Effector memory CD4-positive, alpha-beta T cell (primary cell): Measurements from ENCODE around the gene FCN2.

ENCODE experiments used
- DNase-seq, 3 donors: peaks; one replicate each; pipeline ENCODE4 v3.0.0-alpha.2; 2020
- H3K27ac ChIP-seq: 2 replicates; pipeline ENCODE4 v1.7.0; 2013; ENCODE audit warnings: mild to moderate bottlenecking, low read length, moderate library complexity; ENCODE audit not compliant: insufficient read depth, poor library complexity, severe bottlenecking
- H3K27me3 ChIP-seq: replicated peaks from 2 replicates; pipeline ENCODE4 v1.7.0; 2013; ENCODE audit warnings: mild to moderate bottlenecking, low read length; ENCODE audit not compliant: insufficient read depth, control insufficient read depth, poor library complexity, severe bottlenecking
- H3K36me3 ChIP-seq: 2 replicates; pipeline ENCODE4 v1.7.0; 2013; ENCODE audit warnings: mild to moderate bottlenecking, low read length, moderate library complexity; ENCODE audit not compliant: control insufficient read depth, insufficient read depth
- H3K4me1 ChIP-seq: 2 replicates; pipeline ENCODE4 v1.7.0; 2013; ENCODE audit warnings: low read length, mild to moderate bottlenecking; ENCODE audit not compliant: control insufficient read depth, insufficient read depth, poor library complexity, severe bottlenecking
- H3K4me3 ChIP-seq: 2 replicates; pipeline ENCODE4 v1.7.0; 2013; ENCODE audit warnings: low read length, low read depth, mild to moderate bottlenecking; ENCODE audit not compliant: insufficient read depth, poor library complexity, severe bottlenecking
- H3K9me3 ChIP-seq: 2 replicates; pipeline ENCODE4 v1.7.0; 2013; ENCODE audit warnings: mild to moderate bottlenecking, low read length, moderate library complexity; ENCODE audit not compliant: control insufficient read depth

Gene FCN2

DNA sequence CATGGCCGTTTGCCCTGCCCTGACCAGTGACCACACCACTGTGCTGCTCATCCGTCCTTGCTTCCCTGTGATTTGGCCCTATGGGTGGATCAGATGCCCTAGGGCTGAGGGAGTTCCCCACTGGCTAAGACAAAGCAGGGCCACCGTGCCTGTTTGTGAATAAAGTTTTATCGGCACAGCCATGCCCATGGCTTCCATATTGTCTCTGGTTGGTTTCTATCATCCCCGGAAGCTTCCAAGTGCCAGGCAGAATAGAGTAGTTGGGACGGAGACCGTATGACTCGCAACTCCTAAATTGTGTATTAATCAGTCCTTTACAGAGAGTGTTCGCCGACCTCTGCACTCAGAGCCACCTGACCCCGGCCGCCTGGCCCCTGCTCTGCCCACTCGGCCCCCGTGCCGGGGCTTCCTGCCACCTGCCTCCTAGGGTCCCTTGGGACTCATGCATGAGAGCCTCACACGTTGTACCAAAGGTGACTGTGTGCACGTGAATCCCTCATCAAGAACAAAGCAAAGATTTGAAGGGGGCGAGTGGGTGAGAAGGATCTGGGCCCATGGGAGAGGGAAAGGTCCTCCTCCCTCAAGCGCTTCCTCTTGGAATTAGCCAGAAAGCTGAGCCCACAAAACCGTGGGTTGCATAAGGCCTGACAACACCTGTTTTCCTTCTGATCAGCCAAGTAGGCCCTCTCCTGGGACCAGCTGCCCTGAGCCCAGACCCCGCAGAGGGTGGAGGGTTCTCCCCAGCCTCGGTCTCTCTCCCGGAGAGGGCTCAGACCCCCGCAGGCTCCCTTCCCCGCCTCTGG is 11.7 kb upstream of the FCN2 start:
- H3K27ac ChIP-seq: no peak overlapping the region
- no peak overlapping the region for H3K4me3 ChIP-seq
- DNase-seq: no peak
- H3K36me3 ChIP-seq: no peaks in the 10 kb centered on the region
- no peaks in the 10 kb centered on the region for H3K27me3 ChIP-seq
- no peaks in the 10 kb centered on the region for H3K4me1 ChIP-seq
- no peaks in the 10 kb centered on the region for H3K9me3 ChIP-seq

DNA sequence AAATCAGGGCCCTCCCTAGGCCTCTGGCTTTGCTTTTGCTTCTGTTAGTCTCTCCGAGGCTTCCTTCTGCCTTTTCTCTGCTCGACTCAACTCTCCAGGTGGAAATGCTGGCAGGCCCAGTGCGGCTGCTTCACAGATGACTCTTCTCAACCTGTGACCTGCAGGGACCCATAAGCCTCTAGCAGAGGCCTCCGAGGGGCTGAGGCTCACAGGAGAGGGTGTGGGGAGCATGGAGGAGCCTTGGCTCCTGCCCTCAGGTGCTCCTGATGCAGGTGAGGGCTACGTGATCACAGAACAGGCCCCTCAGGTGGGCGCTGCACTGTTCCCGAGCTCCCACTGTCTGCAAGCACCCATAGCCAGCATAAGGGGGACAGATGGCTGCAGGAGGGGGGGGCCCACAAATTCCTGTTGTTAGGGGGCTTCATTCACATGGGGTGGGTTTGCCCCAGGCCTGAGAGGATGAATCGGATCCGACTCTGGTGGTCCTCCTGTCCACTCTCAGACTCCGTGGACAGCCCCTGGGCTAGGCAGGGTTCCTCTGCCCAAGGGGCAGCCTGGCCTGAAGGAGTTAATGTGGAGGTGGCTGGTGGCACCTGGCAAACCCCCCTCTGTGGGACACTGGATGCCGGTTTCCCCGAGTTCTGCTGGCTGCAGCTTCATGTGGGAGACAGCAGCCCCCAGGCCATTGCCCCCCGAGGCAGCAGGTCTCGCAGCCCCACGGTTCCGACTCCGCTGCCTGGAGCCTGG is 10.9 kb upstream of the FCN2 start:
- no peak for DNase-seq
- no peaks in the 10 kb centered on the region for H3K4me1 ChIP-seq
- no peaks in the 10 kb centered on the region for H3K36me3 ChIP-seq
- H3K9me3 ChIP-seq: no peaks in the 10 kb centered on the region
- H3K4me3 ChIP-seq: no peak overlapping the region
- H3K27me3 ChIP-seq: no peaks in the 10 kb centered on the region
- H3K27ac ChIP-seq: no peak overlapping the region

- Histone ChIP-seq H3K9me3 (no peaks in the 10 kb centered on the region), H3K4me3 (no peak overlapping the region), H3K36me3 (no peaks in the 10 kb centered on the region), H3K4me1 (no peaks in the 10 kb centered on the region), H3K27ac (no peak overlapping the region), H3K27me3 (no peaks in the 10 kb centered on the region)
- no peak for DNase-seq
Observed at GRCh38 chr9:134870301-134870694, 10.3 kb upstream of the FCN2 start.

DNA sequence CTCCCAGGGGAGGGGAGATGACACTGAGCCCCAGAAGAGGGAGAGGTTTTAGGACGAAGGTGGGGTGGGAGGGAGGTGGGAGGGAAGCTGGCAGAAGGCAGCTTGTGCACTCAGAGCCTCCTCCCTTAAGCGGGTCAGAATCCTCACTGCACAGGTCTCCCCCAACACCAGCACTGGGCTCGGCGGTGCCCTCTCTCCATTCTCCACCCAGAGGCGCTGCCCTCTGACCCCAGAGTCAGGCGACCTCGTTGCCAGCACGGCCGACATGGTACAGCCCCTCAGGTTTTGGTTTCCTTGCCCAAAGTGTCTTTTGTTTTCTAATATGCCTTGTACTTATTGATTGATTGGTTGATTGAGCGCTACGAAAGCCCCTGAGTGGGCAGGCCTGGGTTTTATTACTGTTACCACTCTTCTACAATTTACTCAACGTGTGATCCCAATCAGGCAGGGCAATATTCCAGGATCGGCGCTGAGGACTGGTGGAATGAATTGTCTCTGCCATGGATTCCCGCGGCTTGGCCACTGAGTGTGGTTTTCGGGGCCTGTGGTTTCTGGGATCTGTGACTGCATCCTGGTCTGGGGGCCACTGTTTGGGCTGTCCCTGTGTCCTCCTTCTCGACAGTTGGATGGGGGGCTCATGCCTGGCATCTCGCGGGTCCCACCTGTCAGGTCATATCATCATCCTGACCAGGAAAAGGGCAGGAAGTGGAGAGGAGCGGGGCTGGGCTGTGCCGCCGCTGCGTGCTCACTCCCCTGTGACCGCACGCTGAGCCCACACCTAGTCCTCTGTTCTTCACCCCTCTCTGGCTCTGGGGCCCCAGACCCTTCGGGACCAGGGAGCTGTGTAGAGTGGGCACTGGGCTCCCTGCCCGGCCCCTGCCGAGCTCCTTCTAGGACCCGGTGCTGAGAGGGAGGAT is 9.6 kb upstream of the FCN2 start:
- Histone ChIP-seq H3K4me1 (no peaks in the 10 kb centered on the region), H3K36me3 (no peaks in the 10 kb centered on the region), H3K4me3 (no peak overlapping the region), H3K9me3 (no peaks in the 10 kb centered on the region), H3K27ac (no peak overlapping the region), H3K27me3 (no peaks in the 10 kb centered on the region)
- no peak for DNase-seq

DNA sequence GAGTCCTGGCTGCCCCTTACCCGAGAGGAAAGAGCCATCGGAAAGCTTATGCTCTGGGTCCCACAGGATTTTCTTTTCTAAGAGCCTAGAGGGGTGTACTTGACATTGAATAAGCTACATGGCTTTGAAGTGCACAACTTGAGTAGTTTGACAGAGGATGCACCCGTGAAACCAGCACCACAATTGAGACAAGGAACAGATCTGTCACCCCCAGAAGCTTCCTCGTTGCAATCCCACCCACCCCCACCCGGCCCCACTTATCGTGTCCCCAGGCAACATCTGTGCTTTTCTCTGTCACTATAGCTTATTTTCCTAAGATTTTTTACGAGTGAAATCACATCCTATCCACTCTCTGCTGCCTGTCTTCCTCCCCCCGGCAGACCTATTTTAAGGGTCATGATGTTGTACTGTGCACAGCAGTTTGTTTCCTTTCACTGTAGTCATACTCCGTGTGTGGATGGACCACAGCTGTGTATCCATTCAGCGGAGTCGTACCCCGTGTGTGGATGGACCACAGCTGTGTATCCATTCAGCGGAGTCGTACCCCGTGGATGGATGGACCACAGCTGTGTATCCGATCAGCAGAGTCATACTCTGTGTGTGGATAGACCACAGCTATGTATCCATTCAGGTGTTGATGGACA is 8.8 kb upstream of the FCN2 start:
- no peaks in the 10 kb centered on the region for H3K27me3 ChIP-seq
- no peaks in the 10 kb centered on the region for H3K9me3 ChIP-seq
- H3K4me3 ChIP-seq: no peak overlapping the region
- H3K36me3 ChIP-seq: no peaks in the 10 kb centered on the region
- H3K27ac ChIP-seq: no peak overlapping the region
- no peaks in the 10 kb centered on the region for H3K4me1 ChIP-seq
- DNase-seq: no peak

DNA sequence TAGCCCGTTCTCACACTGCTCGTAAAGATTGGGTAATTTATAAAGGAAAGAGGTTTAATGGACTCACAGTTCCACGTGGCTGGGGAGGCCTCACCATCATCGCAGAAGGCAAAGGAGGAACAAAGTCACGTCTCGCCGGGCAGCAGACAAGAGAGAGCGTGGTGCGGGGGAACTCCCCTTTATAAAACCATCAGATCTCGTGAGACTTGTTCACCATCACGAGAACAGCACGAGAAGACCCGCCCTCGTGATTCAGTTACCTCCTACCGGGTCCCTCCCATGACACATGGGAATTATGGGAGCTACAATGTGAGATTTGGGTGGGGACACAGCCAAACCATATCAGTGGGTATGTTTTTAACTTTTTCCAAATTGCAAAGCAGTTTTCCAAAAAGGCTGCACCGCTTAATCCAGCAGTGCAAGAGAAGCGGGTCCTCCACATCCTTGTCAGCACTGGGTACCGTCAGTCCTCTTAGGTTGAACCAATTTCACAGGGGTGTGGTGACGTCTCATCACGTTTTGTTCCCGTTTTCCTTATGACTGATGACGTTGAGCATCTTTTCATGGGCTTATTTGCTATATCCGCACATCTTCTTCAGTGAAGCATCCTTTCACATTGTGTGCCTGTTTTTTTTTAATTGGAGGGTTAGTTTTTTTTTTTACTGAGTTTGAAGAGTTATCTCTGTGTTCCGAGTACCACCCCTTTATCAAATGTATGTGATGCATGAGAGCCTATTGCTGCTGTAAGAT is 8.0 kb upstream of the FCN2 start:
- H3K9me3 ChIP-seq: no peaks in the 10 kb centered on the region
- no peaks in the 10 kb centered on the region for H3K36me3 ChIP-seq
- no peak overlapping the region for H3K27ac ChIP-seq
- no peak for DNase-seq
- H3K4me1 ChIP-seq: no peaks in the 10 kb centered on the region
- no peak overlapping the region for H3K4me3 ChIP-seq
- H3K27me3 ChIP-seq: no peaks in the 10 kb centered on the region

DNA sequence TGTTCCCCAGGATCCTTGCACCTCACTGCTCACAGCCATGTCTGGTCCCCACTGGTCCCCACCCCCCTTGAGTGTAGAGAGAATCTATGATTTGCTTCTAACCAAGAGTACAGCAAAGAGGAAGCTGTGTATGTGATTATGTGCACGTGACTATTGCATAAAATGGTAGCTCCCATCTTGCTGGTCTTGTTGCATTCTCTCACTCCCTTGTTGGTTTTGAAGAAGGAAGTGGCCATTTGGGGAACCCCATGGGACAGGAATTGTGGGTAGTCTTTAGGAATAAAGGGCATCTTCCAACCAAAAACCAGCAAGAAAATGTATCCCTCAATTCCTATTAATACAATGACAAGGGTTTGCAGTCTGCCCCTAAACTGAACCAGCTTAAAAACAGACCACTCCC is 5.2 kb upstream of the FCN2 start:
- no peaks in the 10 kb centered on the region for H3K27me3 ChIP-seq
- no peaks in the 10 kb centered on the region for H3K9me3 ChIP-seq
- H3K27ac ChIP-seq: no peak overlapping the region
- no peaks in the 10 kb centered on the region for H3K4me1 ChIP-seq
- DNase-seq: no peak
- H3K4me3 ChIP-seq: no peak overlapping the region
- H3K36me3 ChIP-seq: no peaks in the 10 kb centered on the region

GRCh38 chr9:134877541-134877940 is 3.1 kb upstream of the FCN2 start:
- Histone ChIP-seq H3K4me3 (no peak overlapping the region), H3K27ac (no peak overlapping the region), H3K36me3 (no peaks in the 10 kb centered on the region), H3K9me3 (no peaks in the 10 kb centered on the region), H3K4me1 (no peaks in the 10 kb centered on the region), H3K27me3 (no peaks in the 10 kb centered on the region)
- DNase-seq: no peak
